Measurements from ENCODE around the gene LAMTOR2.

- TF ChIP-seq CTCF (IDR thresholded peaks at IDR 0.05) (no peak), POLR2A (IDR thresholded peaks at IDR 0.05) (no peak)
Observed at GRCh38 chr1:156050376-156050775, 4.2 kb upstream of the LAMTOR2 start.

All from tibial nerve (tissue), 3 donors.